Hepatocyte (in vitro differentiated cells): Measurements from ENCODE around the gene NME1. TPM values are rescaled to one million over a fixed set of nuclear protein-coding genes. Genes with fewer than 3 reads are reported as not detected.
A peak's percentile ranks its signal among the peaks of the same experiment; 100 is the strongest.

ENCODE experiments used
- DNase-seq: peaks from one replicate; pipeline ENCODE4 v3.0.0-alpha.2; 2016; ENCODE audit warnings: low spot score
- H2AFZ ChIP-seq: fragments of 200-600 bp; sonication (generic); 2 replicates; pipeline ENCODE4 v1.6.0; 2016; ENCODE audit warnings: antibody characterized with exemption, mild to moderate bottlenecking
- H3K27ac ChIP-seq: fragments of 200-600 bp; sonication (generic); 2 replicates; pipeline ENCODE4 v1.5.1; 2016; ENCODE audit warnings: mild to moderate bottlenecking
- H3K27me3 ChIP-seq: fragments of 200-600 bp; sonication (generic); 2 replicates; pipeline ENCODE4 v1.6.1; 2016
- H3K36me3 ChIP-seq: fragments of 200-600 bp; sonication (generic); replicated peaks from 2 replicates; pipeline ENCODE4 v1.5.1; 2016; ENCODE audit warnings: low read depth; ENCODE audit not compliant: insufficient read depth
- H3K4me1 ChIP-seq: fragments of 200-600 bp; sonication (generic); 2 replicates; pipeline ENCODE4 v1.5.1; 2016; ENCODE audit warnings: mild to moderate bottlenecking, moderate library complexity; ENCODE audit not compliant: insufficient read depth
- H3K4me2 ChIP-seq: fragments of 200-600 bp; sonication (generic); 2 replicates; pipeline ENCODE4 v1.6.0; 2016
- H3K4me3 ChIP-seq: fragments of 200-600 bp; sonication (generic); 2 replicates; pipeline ENCODE4 v1.5.1; 2016; ENCODE audit warnings: mild to moderate bottlenecking
- H3K79me2 ChIP-seq: fragments of 200-600 bp; sonication (generic); 2 replicates; pipeline ENCODE4 v1.6.0; 2017; ENCODE audit warnings: mild to moderate bottlenecking
- H3K9me2 ChIP-seq: fragments of 200-600 bp; sonication (generic); replicated peaks from 2 replicates; pipeline ENCODE4 v1.6.0; 2017; ENCODE audit warnings: mild to moderate bottlenecking; ENCODE audit not compliant: insufficient read depth
- H3K9me3 ChIP-seq: fragments of 200-600 bp; sonication (generic); 2 replicates; pipeline ENCODE4 v1.5.1; 2016; ENCODE audit warnings: low read depth, mild to moderate bottlenecking
- H4K20me1 ChIP-seq: fragments of 200-600 bp; sonication (generic); 2 replicates; pipeline ENCODE4 v1.6.0; 2016; ENCODE audit warnings: mild to moderate bottlenecking; ENCODE audit not compliant: insufficient read depth, poor library complexity, severe bottlenecking
- CTCF ChIP-seq: fragments of 200-600 bp; sonication (generic); IDR thresholded peaks from 2 replicates; pipeline ENCODE4 v1.5.1; 2016; ENCODE audit warnings: antibody characterized with exemption, mild to moderate bottlenecking; ENCODE audit not compliant: poor library complexity
- EZH2 ChIP-seq: fragments of 200-600 bp; sonication (generic); IDR thresholded peaks from 2 replicates; pipeline ENCODE4 v1.6.1; 2016; ENCODE audit warnings: antibody characterized with exemption, mild to moderate bottlenecking, borderline replicate concordance
- EZH2phosphoT487 ChIP-seq: fragments of 200-600 bp; sonication (generic); IDR thresholded peaks from one replicate; pipeline ENCODE4 v1.6.1; 2018; ENCODE audit warnings: antibody characterized with exemption, mild to moderate bottlenecking, low read depth, moderate library complexity; ENCODE audit not compliant: unreplicated experiment, severe bottlenecking
- WGBS: methylation state at CpG from one replicate; pipeline ENCODE4 v1.1.6; 2016; ENCODE audit warnings: low lambda C conversion rate; ENCODE audit errors: missing lambda C conversion rate; 5-methylcytosine and 5-hydroxymethylcytosine counted together
- polyA plus RNA-seq: library from polyadenylated mRNA; unstranded; fragments of >200 nt; fragmentation: Nextera tagmentation; extraction: Ambion mirVana; gene quantifications from 2 replicates; pipeline ENCODE4 v1.2.1, GENCODE V29; 2016
- total RNA-seq: library from RNA; depleted of rRNA; stranded (reverse); fragments of >200 nt; gene quantifications from 2 replicates; pipeline ENCODE4 v1.2.3, GENCODE V29; 2014

Gene NME1
- total and polyA plus RNA-seq, 2 experiments from 2014 or later = 50.9 to 122 TPM

DNA sequence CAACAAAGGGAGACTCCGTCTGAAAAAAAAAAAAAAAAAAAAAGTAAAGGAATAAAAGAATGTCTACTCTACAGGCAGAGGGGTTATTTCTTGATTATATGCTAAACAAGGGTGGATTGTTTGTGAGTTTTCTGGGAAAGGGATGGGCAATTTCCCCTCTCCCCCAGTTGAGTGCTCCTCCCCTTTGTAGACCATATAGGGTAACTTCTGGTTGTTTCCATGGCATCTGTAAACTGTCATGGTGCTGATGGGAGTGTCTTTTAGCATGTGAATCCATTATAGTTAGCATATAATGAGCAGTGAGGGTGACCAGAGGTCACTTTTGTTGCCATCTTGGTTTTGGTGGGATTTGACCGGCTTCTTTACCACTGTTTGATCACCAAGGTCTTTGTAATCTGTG is 4.2 kb upstream of the NME1 start:
- WGBS = 97% methylated on average over 2 of the region's 2 CpGs
- Histone ChIP-seq H3K36me3 (no peaks in the 10 kb centered on the region), H3K4me2 (no peak overlapping the region)

DNA sequence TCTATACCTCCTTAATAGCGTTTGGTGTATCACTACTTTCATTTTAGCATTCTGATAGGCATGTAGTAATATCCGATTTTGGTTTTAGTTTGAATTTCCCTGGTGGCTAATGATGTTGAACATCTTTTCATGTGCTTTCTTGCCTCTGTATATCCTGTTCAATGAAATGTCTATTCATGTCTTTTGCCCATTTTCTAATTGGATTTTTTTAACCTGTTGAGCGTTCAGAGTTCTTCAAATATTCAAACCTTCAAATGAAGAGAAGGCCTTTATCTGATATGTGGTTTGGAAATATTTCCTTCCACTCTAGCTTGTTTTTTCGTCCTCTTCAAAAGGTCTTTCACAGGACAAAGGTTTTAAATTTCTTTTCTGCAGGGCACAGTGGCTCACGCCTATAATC is 2.4 kb upstream of the NME1 start:
- Histone ChIP-seq H2AFZ (no peak overlapping the region), H3K4me1 (peaks cover 20% of the 10 kb centered on the region)
- WGBS = 84% methylated on average over 5 of the region's 5 CpGs

More for the DNA sequence above, 4.2 kb upstream of the NME1 start:
- H3K9me3 ChIP-seq = no peaks in the 10 kb centered on the region
- no peaks in the 10 kb centered on the region for H3K27me3 ChIP-seq
- no peak for DNase-seq
- no peaks in the 10 kb centered on the region for H4K20me1 ChIP-seq
- TF ChIP-seq CTCF (no peak), EZH2phosphoT487 (no peak), EZH2 (no peak)
- peaks cover 9% of the 10 kb centered on the region for H3K4me1 ChIP-seq
- no peak overlapping the region for H2AFZ ChIP-seq
- no peak overlapping the region for H3K27ac ChIP-seq
- H3K9me2 ChIP-seq = no peaks in the 10 kb centered on the region
- H3K79me2 ChIP-seq = peaks cover 4% of the 10 kb centered on the region
- H3K4me3 ChIP-seq = no peak overlapping the region

DNA sequence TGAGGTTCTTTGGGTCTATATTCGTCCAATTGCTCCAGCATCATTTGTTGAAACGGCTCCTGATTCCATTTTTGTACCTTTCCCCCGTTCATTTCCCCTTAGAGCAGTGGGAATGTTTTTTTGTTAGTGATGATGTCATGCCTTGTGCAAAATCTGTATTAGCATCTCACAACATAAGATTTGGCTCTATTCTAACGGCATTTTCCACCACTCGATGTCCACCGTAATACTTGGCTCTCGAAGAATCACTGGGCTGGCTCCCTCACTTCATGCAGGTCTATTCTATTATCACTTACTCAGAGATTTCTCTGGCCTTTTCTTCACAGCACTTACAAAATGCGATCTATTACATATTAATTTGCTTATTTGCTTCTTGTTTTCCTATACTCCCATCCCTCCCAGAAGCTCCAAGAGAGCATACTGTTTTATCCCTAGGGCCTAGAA is 571 bp upstream of the NME1 start:
- TF ChIP-seq EZH2 (no peak), EZH2phosphoT487 (no peak), CTCF (no peak)
- Histone ChIP-seq H3K4me3 (peak overlapping the region; percentile 7), H2AFZ (peak overlapping the region; percentile 79), H3K9me3 (no peaks in the 10 kb centered on the region), H3K27me3 (no peaks in the 10 kb centered on the region), H3K36me3 (no peaks in the 10 kb centered on the region), H3K4me1 (peaks cover 20% of the 10 kb centered on the region), H3K4me2 (peak overlapping the region; percentile 73), H3K27ac (peak overlapping the region; percentile 84), H3K79me2 (peaks cover 40% of the 10 kb centered on the region), H4K20me1 (no peaks in the 10 kb centered on the region), H3K9me2 (no peaks in the 10 kb centered on the region)
- no peak for DNase-seq
- 59% methylated on average over 8 of the region's 8 CpGs for WGBS

More for the DNA sequence above, 2.4 kb upstream of the NME1 start:
- no peak overlapping the region for H3K27ac ChIP-seq
- DNase-seq = no peak
- peaks cover 22% of the 10 kb centered on the region for H3K79me2 ChIP-seq
- H3K4me2 ChIP-seq = no peak overlapping the region
- H4K20me1 ChIP-seq = no peaks in the 10 kb centered on the region
- H3K9me3 ChIP-seq = no peaks in the 10 kb centered on the region
- no peak for TF ChIP-seq CTCF
- no peaks in the 10 kb centered on the region for H3K36me3 ChIP-seq
- H3K4me3 ChIP-seq = no peak overlapping the region
- no peaks in the 10 kb centered on the region for H3K27me3 ChIP-seq
- H3K9me2 ChIP-seq = no peaks in the 10 kb centered on the region

GRCh38 chr17:51154176-51154575 is 817 bp downstream of the NME1 start:
- H3K36me3 ChIP-seq = no peaks in the 10 kb centered on the region
- 13% methylated on average over 6 of the region's 6 CpGs for WGBS
- no peaks in the 10 kb centered on the region for H3K27me3 ChIP-seq
- H3K79me2 ChIP-seq = peaks cover 46% of the 10 kb centered on the region
- peak overlapping the region; percentile 74 for H2AFZ ChIP-seq
- peak overlapping the region; percentile 78 for H3K4me3 ChIP-seq
- no peaks in the 10 kb centered on the region for H3K9me3 ChIP-seq
- peak overlapping the region; percentile 83 for H3K27ac ChIP-seq
- H3K4me1 ChIP-seq = peaks cover 20% of the 10 kb centered on the region
- no peak for DNase-seq
- no peaks in the 10 kb centered on the region for H3K9me2 ChIP-seq
- no peaks in the 10 kb centered on the region for H4K20me1 ChIP-seq
- H3K4me2 ChIP-seq = peak overlapping the region; percentile 97
- TF ChIP-seq EZH2phosphoT487 (no peak), EZH2 (no peak), CTCF (no peak)
